NOMO-1 treated with DMSO at 0.1 percent for 48 hours (cell line): ENCODE results near the gene SPDYE2.
"Not testable (repeated sequence)": the region's sequence is repeated elsewhere in the genome, so short reads cannot be mapped to it uniquely, and the experiment has no call there.

ENCODE experiments used
- DNase-seq: peaks from one replicate; lab custom pipeline; 2025; ENCODE audit not compliant: unreplicated experiment; lab: John Stamatoyannopoulos, UW

The SPDYE2 gene

DNA sequence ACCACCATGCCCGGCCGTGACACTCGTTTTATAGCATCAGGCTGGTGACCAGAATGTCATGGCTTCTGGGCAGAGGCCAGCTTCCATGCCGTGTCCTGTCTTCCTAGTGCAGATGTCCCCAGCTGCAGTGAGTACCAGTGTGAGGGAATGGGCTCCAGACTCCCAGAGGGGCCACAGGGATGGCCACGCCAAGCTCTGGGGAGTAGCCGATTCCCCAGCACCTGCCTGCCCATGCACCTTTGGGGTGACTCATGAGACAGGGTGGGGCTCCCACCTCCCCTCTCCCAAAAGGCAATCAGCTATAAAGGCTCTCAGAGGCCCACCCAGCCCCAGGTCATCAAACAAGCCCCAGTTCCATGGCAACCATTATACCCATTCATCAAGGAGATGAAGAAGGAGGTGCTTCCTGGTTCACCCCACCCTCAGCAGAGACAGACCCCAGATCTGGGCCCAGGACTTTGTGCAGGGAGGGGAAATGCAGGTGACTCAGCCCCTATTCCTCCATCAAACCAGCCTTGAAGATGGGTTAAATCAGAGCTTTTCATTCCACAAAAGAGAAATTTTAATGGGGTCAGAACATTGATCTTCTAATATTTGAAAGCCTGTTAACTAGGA is at the start of gene SPDYE2:
TSS of gene SPDYE2 (plus strand) at position 419 of the 615 bp plus-strand sequence. CDS start 2,030 bp downstream, outside the sequence.
- not testable (repeated sequence) for DNase-seq

- DNase-seq, result not testable (repeated sequence)
These were observed 47.9 kb upstream of the SPDYE2 start for GRCh38 chr7:102503141-102503540.

GRCh38 chr7:102505298-102506185 is 45.5 kb upstream of the SPDYE2 start:
- DNase-seq, result not testable (repeated sequence)

GRCh38 chr7:102507410-102508088 is 43.5 kb upstream of the SPDYE2 start:
- DNase-seq, result not testable (repeated sequence)

DNA sequence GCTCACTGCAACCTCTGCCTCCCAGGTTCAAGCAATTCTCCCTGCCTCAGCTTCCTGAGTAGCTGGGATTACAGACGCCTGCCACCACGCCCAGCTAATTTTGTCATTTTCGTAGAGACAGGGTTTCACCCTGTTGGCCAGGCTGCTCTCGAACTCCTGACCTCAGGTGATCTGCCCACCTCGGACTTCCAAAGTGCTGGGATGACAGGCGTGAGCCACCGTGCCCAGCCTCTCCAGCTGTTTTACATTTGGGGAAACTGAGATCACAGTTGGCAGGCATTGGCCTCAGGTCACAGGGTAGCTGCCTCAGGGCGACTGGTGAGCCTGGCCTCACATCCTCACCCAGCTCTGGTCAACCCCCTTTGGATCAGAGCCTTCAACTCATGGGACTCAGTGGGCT is 40.5 kb upstream of the SPDYE2 start:
- not testable (repeated sequence) for DNase-seq

DNA sequence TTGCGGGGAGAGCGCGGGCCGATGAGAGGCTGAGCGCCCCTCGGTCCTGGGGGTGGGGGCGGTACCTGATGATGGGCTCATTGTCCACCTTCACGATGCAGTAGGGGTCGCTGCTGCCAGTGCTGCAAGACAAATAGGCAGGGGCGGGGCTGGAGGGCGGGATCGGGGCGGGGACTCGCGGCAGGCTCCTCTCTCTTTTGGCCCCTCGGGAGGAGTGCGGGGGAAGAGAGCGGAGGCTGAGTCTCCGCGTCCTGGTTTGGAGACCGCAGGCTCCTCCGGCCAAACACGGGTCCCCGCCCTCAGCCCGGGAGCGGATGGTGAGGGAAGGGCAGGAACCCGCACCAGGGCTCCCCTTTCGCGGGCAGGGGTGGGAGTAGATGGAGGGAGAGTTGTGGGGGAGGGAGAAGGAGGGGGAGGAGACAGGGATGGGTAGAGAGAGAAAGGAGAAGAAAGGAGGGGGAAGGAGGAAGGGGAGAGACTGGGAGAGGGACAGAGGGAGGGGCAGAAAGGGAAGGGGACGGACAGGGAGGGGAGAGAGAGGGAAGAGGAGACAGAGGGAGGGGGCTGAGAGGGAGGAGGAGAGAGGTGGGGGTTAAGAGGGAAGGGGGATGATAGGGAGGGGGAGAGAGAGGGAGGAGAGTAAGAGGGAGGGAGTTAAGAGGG is 39.0 kb upstream of the SPDYE2 start:
- DNase-seq, result not testable (repeated sequence)

DNA sequence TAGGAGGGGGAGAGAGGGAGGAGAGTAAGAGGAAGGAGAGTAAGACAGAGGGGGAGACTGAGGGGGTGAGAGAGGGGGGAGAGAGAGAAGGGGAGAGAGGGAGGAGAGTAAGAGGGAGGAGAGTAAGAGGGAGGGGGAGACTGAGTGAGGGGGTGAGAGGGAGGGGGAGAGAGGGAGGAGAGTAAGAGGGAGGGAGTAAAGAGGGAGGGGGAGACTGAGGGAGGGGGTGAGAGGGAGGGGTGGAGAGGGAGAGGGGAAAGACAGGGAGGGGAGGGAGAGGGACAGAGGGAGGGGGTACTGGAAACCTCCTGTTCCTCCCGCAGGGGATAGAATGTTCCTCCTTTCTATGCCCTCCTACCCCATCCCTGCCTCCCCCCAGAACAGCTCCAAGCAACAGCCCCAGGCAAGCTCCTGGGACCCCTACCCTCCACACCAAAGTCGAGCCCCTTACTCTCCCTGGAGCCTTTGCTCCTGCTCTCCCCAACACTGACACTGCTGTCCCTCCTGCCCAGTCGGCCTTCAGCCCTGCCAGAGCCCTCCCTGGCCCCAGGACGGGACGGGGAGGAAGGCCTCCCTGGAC is 38.3 kb upstream of the SPDYE2 start:
- DNase-seq, result not testable (repeated sequence)

DNA sequence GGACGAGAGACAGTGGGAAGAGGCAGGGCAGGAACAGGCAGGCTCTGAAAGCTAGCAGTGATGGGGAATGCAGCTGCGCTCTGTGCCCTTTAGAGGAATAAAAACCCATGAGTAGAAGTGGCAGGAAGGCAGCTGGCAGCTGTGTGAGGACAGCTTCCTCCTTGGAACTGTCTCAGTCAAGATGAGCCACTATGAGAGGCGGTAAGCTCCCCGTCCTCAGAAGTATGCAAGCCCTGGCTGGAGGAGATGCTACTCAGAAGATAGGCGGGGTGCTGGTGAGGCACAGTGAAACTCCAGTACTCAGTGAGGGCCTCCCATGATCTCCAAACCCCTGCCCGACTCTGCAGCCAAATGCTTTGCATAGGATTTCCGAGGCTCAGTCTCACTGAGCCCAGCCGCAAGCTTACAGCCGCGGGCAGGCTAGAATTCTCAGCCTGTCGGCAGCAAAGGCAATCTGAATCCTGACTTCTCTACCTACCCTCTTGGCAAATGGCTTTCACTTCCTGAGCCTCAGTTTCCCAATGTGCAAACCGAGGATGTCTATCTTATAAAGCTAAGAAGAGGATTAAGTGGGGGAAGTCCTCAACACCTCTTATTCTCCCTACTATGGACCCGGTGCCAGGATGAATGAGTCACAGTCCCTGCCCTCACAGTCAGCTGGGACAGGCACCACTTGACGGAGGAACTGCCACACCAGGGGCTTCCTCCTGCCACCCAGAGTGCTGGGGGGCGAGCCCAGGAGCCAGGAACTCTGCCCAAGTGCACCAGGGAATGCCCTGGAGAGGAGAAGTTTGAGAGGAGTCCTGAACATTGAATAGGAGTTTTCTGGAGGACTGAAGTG is 35.9 kb upstream of the SPDYE2 start:
- DNase-seq, result not testable (repeated sequence)

DNA sequence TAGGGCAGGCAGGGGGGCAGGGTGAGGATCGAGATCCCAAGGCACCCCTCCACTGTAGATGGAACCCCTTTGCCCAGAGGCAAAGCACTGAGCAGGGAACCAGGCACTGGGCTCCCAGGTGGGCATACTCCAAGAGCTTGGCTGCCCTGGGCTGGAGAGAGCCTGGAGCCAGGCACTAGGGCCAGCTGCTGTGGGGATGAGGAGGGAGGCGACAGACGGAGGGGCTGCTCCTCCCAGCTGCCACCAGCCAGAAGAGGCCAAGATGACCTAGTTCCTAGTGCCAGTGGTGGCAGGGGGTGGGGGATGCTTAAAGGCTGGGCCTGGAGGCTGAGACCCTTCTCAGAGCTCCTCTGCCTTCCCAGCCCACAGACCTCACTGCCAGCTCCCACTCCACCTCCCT is 35.1 kb upstream of the SPDYE2 start:
- DNase-seq, result not testable (repeated sequence)

GRCh38 chr7:102516951-102517350 is 34.1 kb upstream of the SPDYE2 start:
- not testable (repeated sequence) for DNase-seq

GRCh38 chr7:102517550-102518147 is 33.4 kb upstream of the SPDYE2 start, which contains the start of gene RASA4B:
RASA4B (minus strand) TSS chr7:102517777; CDS start chr7:102517710, 67 bp downstream.
- DNase-seq, result not testable (repeated sequence)

DNA sequence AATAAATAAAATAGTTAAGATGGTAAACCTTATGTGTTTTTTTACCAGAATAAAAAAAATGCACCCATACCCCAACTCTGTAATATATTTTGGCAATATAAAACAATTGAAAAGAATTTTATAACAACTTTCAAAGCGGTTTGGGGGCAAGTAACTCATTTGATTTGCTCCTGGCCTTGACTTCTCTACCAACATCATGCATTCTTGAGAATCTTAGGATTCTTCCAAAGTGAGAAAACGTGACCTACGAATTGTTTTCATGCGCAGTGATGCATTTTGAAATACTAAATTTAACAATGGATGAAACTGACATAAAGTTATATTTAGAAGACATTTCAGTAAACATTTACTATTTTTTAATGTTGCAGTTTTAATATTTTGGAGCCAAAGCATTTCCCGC is 30.2 kb upstream of the SPDYE2 start:
- DNase-seq, result not testable (repeated sequence)

GRCh38 chr7:102524803-102525202 is 26.2 kb upstream of the SPDYE2 start:
- DNase-seq, result not testable (repeated sequence)

DNA sequence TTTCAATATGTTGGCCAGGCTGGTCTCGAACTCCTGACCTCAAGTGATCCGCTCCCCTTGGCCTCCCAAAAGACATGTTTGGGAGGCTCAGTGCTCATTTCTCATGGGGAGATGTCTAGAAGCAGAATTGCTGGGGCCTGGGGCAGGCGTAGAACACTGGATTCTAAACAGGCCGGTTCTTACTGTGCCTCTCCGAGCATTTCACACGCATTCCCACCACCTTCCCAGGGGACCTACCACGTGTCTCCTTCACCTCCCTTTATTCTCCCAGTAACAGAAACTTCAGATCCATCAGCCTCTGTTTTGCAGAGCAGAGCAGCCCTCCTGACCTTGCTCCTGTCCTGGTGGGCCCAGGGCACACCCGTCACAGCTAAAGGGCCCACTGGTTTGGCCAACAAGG is 23.8 kb upstream of the SPDYE2 start:
- not testable (repeated sequence) for DNase-seq

DNA sequence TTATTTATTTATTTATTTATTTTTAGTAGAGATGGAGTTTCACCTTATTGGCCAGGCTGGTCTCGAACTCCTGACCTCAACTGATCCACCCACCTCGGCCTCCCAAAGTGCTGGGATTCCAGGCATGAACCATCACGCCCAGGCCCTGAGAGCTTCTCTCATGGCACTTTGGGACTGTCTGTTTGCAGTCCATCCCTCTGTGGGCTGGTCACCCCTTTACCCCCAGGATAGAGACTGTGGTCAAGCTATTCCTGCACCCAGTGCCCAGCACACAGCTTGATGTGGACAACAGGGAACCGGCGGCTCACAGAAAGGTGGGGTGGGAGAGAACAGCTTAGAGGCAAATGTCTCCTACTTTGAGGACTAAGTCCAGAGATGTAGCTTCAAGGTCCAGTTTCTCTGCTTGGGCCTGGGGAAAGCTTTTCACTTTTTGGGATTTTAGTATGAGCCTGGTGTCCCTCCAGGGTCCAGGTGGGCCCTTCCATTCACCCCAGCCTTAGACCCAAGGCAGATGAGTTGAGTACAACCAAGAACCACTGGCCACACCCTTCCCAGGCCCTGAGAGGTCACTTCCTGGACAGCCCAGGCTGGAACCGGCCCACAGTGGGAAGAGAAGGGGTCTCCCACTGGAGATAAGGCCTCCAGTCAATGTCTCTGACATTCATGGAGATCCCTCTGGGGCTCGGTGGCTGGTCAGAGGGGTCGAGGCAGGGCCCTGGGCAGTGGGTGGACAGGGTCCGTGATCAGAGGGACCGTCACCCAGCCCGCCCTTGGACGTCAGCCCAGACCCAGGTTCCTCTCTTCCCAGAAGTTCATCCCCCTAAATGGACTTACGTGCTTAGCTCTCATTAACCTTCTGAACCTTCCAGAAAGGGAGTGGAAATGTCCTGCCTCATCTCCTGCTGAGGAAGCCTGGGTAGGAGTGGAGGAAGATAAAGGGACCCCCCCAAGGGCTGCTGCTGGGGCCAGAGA is 22.9 kb upstream of the SPDYE2 start:
- DNase-seq, result not testable (repeated sequence)

DNA sequence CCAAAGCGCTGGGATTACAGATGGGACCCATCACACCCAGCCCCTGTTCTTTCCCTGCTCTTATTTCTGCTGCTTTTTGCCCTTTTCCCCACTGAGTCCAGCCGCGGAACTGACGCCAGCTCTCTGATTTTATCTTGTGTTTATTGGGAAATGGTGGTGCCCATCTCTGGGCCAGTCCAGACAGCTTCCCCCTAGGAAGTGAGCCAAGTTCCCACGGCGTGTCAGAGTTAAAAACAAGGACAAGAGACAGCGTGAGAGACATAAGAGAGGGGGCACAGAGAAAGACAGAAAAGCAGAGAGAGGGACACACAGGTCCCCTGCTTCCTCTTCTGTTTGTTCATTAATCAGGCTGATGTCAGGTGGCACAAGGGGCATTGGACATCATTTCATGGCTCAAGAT is 19.4 kb upstream of the SPDYE2 start:
- not testable (repeated sequence) for DNase-seq

DNA sequence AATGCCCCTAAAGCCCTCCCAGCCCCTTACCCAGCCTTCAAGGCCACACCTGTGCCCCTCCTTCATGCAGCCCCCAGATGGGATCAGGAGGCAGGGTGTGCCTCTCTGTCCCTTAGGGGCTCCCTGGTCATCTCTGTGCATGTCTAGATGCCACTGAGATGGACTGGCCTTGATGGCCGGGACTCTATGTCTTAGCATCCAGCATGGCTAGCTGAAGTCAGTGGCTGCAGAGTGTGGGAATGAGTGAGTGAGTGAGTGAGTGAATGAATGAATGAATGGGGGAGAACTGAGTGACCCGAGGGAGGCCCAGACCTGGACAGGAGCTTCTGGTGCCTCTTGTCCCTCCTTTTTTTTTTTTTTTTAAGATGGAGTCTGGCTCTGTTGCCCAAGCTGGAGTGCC is 18.9 kb upstream of the SPDYE2 start:
- DNase-seq, result not testable (repeated sequence)

DNA sequence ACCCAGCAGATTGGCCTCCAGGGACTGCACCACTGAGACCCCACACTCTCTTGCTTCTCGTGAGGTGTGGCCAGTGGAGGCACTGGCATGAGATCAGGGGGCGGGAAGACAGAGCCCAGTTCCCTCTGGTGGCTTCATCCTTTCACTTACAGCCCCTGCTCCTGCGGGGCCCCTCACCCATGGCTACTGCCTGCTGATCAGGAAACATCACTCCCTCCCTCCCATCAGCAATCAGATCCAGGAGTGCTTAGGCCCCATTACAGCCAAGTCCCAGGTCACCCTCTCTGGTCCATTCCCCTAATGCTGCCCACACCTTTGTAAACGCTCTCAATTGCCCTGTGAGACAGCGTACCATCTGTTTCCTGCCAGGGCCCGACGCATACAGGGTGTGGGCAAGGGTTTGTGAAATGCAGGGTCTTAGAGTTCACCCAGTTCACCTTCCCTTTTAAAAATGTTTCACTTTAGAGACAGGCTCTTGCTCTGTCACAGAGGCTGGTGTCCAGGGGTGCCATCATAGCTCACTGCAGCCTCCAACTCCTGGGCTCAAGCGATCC is 15.9 kb upstream of the SPDYE2 start:
- not testable (repeated sequence) for DNase-seq
